HEK293 (cell line): ENCODE data around the gene BORCS6.

ENCODE experiments used
- GLI4 ChIP-seq: fragments of 450-650 bp; formaldehyde crosslinking; IDR thresholded peaks from 2 replicates; pipeline ENCODE4 v1.5.1; 2016; ENCODE audit warnings: missing biosample characterization, missing genetic modification characterization
- GLIS2 ChIP-seq: fragments of 450-650 bp; formaldehyde crosslinking; IDR thresholded peaks from 2 replicates; pipeline ENCODE4 v1.5.1; 2016; ENCODE audit warnings: missing biosample characterization, missing genetic modification characterization
- KLF9 ChIP-seq: fragments of 450-650 bp; formaldehyde crosslinking; IDR thresholded peaks from 2 replicates; pipeline ENCODE4 v1.5.1; 2016; ENCODE audit warnings: missing biosample characterization, missing genetic modification characterization, low read depth
- MYNN ChIP-seq: fragments of 450-650 bp; formaldehyde crosslinking; IDR thresholded peaks from 2 replicates; pipeline ENCODE4 v1.5.1; 2016; ENCODE audit warnings: missing biosample characterization, missing genetic modification characterization, borderline replicate concordance
- PRDM1 ChIP-seq: fragments of 450-650 bp; formaldehyde crosslinking; IDR thresholded peaks from 2 replicates; pipeline ENCODE4; 2016; ENCODE audit warnings: missing biosample characterization, missing genetic modification characterization
- REPIN1 ChIP-seq: fragments of 450-650 bp; formaldehyde crosslinking; IDR thresholded peaks from 2 replicates; pipeline ENCODE4 v1.5.1; 2017; ENCODE audit warnings: missing biosample characterization, missing genetic modification characterization, low read depth
- SCRT1 ChIP-seq: fragments of 450-650 bp; formaldehyde crosslinking; IDR thresholded peaks from 2 replicates; pipeline ENCODE4 v1.5.1; 2016; ENCODE audit warnings: missing biosample characterization, missing genetic modification characterization, borderline replicate concordance
- TRIM28 ChIP-seq: IDR thresholded peaks from 2 replicates; pipeline ENCODE4 v1.6.1; 2011; ENCODE audit warnings: low read length, control low read depth, borderline replicate concordance
- WT1 ChIP-seq: fragments of 450-650 bp; formaldehyde crosslinking; IDR thresholded peaks from 2 replicates; pipeline ENCODE4 v1.5.1; 2016; ENCODE audit warnings: missing biosample characterization, missing genetic modification characterization
- YY1 ChIP-seq: fragments of 450-650 bp; formaldehyde crosslinking; IDR thresholded peaks from 2 replicates; pipeline ENCODE4 v1.5.1; 2018; ENCODE audit warnings: missing biosample characterization, missing genetic modification characterization
- ZBTB1 ChIP-seq: fragments of 450-650 bp; formaldehyde crosslinking; IDR thresholded peaks from 2 replicates; pipeline ENCODE4 v1.5.1; 2016; ENCODE audit warnings: missing biosample characterization, missing genetic modification characterization
- ZBTB8A ChIP-seq: fragments of 450-650 bp; formaldehyde crosslinking; IDR thresholded peaks from 2 replicates; pipeline ENCODE4 v1.5.1; 2016; ENCODE audit warnings: missing biosample characterization, missing genetic modification characterization
- ZFP41 ChIP-seq: fragments of 450-650 bp; formaldehyde crosslinking; IDR thresholded peaks from 2 replicates; pipeline ENCODE4 v1.5.1; 2016; ENCODE audit warnings: missing biosample characterization, missing genetic modification characterization, borderline replicate concordance
- ZIC2 ChIP-seq: fragments of 450-650 bp; formaldehyde crosslinking; IDR thresholded peaks from 2 replicates; pipeline ENCODE4 v1.5.1; 2016; ENCODE audit warnings: missing biosample characterization, missing genetic modification characterization
- ZNF132 ChIP-seq: fragments of 450-650 bp; formaldehyde crosslinking; IDR thresholded peaks from 2 replicates; pipeline ENCODE4 v1.5.1; 2017; ENCODE audit warnings: missing biosample characterization, missing genetic modification characterization, borderline replicate concordance
- ZNF138 ChIP-seq: fragments of 450-650 bp; formaldehyde crosslinking; IDR thresholded peaks from 2 replicates; pipeline ENCODE4 v1.5.1; 2016; ENCODE audit warnings: missing biosample characterization, missing genetic modification characterization, borderline replicate concordance
- ZNF148 ChIP-seq: fragments of 450-650 bp; formaldehyde crosslinking; IDR thresholded peaks from 2 replicates; pipeline ENCODE4 v1.5.0; 2017; ENCODE audit warnings: missing biosample characterization, missing genetic modification characterization, borderline replicate concordance
- ZNF248 ChIP-seq: fragments of 450-650 bp; formaldehyde crosslinking; IDR thresholded peaks from 2 replicates; pipeline ENCODE4 v1.5.1; 2017; ENCODE audit warnings: missing biosample characterization, missing genetic modification characterization
- ZNF266 ChIP-seq: fragments of 450-650 bp; formaldehyde crosslinking; IDR thresholded peaks from 2 replicates; pipeline ENCODE4 v1.5.1; 2016; ENCODE audit warnings: missing biosample characterization, missing genetic modification characterization, low read depth
- ZNF274 ChIP-seq, 2 experiments: fragments of 200-500 bp in 1 of 2; fragments of 450-650 bp in 1 of 2; sonication (Bioruptor generic) in 1 of 2; formaldehyde crosslinking in 1 of 2; IDR thresholded peaks; 2 replicates each; pipeline versions ENCODE4 v1.5.1 to v1.6.1; 2014 to 2016; ENCODE audit warnings: borderline replicate concordance in 1 of 2, inconsistent platforms in 1 of 2, low read length in 1 of 2, missing biosample characterization in 1 of 2, missing genetic modification characterization in 1 of 2
- ZNF350 ChIP-seq: fragments of 450-650 bp; formaldehyde crosslinking; IDR thresholded peaks from 2 replicates; pipeline ENCODE4 v1.5.0; 2017; ENCODE audit warnings: missing biosample characterization, mild to moderate bottlenecking, missing genetic modification characterization
- ZNF37A ChIP-seq: fragments of 450-650 bp; IDR thresholded peaks from 2 replicates; pipeline ENCODE4 v1.5.1; 2018; ENCODE audit warnings: missing biosample characterization, missing genetic modification characterization
- ZNF391 ChIP-seq: fragments of 450-650 bp; formaldehyde crosslinking; IDR thresholded peaks from 2 replicates; pipeline ENCODE4 v1.5.1; 2016; ENCODE audit warnings: low read depth, missing biosample characterization, missing genetic modification characterization, borderline replicate concordance
- ZNF426 ChIP-seq: fragments of 450-650 bp; formaldehyde crosslinking; IDR thresholded peaks from 2 replicates; pipeline ENCODE4 v1.5.1; 2017; ENCODE audit warnings: missing biosample characterization, missing genetic modification characterization, mild to moderate bottlenecking, inconsistent platforms, moderate library complexity
- ZNF473 ChIP-seq: fragments of 450-650 bp; formaldehyde crosslinking; IDR thresholded peaks from 2 replicates; pipeline ENCODE4 v1.5.1; 2017; ENCODE audit warnings: missing biosample characterization, missing genetic modification characterization
- ZNF48 ChIP-seq: fragments of 450-650 bp; formaldehyde crosslinking; IDR thresholded peaks from 2 replicates; pipeline ENCODE4 v1.5.1; 2016; ENCODE audit warnings: missing biosample characterization, missing genetic modification characterization
- ZNF530 ChIP-seq: fragments of 450-650 bp; formaldehyde crosslinking; IDR thresholded peaks from 2 replicates; pipeline ENCODE4 v1.5.1; 2016; ENCODE audit warnings: low read depth, missing biosample characterization, missing genetic modification characterization
- ZNF544 ChIP-seq: fragments of 450-650 bp; formaldehyde crosslinking; IDR thresholded peaks from 2 replicates; pipeline ENCODE4 v1.5.0; 2017; ENCODE audit warnings: missing biosample characterization, missing genetic modification characterization
- ZNF560 ChIP-seq: fragments of 450-650 bp; formaldehyde crosslinking; IDR thresholded peaks from 2 replicates; pipeline ENCODE4 v1.5.1; 2017; ENCODE audit warnings: missing biosample characterization, missing genetic modification characterization, borderline replicate concordance
- ZNF701 ChIP-seq: fragments of 450-650 bp; formaldehyde crosslinking; IDR thresholded peaks from 2 replicates; pipeline ENCODE4 v1.5.1; 2016; ENCODE audit warnings: missing biosample characterization, missing genetic modification characterization
- ZSCAN23 ChIP-seq: fragments of 450-650 bp; formaldehyde crosslinking; IDR thresholded peaks from 2 replicates; pipeline ENCODE4 v1.5.1; 2016; ENCODE audit warnings: missing biosample characterization, missing genetic modification characterization
- TF ChIP-seq, protein P1 (sequence below): fragments of 450-650 bp; formaldehyde crosslinking; IDR thresholded peaks from 2 replicates; pipeline ENCODE4 v1.5.1; 2016; ENCODE audit warnings: missing biosample characterization, missing genetic modification characterization, low read depth

BORCS6 gene

DNA sequence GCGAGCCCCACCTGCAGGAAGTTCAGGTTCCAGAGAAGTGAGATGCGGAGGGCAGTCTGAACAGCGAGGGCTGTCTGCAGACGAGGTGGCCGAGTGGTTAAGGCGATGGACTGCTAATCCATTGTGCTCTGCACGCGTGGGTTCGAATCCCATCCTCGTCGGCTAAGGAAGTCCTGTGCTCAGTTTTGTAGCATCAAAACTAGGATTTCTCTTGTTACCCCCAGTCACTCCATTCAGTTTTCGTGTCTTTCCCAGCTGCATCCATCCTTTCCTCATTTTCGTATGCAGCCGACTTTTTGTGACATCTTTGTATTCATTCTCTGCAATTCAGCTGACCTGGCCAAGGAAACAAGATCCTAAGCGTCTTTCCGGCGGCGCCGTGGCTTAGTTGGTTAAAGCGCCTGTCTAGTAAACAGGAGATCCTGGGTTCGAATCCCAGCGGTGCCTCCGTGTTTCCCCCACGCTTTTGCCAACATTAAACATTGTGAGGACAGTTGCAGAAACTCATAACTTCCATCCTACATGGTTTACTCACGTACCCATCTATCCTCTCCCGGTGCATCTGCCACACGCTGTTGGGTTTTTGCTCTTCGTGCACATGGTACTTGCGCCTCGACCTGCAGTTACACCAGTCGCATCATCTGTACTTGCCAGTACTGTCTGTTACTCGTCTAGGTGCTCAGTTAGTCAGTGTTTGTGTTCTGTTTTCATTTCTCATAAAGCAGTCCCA lies 3.0 kb downstream of the BORCS6 start (continued):
- TF ChIP-seq ZNF560 (no peak), ZNF391 (tag by site-specific recombination) (peak; percentile 72; the same call in 1 of the 2 replicates), GLIS2 (tag by site-specific recombination) (peak; percentile 31; the same call in 1 of the 2 replicates), ZBTB1 (tag by site-specific recombination) (peak; percentile 57; the same call in 1 of the 2 replicates), ZNF37A (tag by site-specific recombination) (no peak; the same call in 1 of the 2 replicates), ZNF138 (tag by site-specific recombination) (no peak), ZNF701 (no peak), ZNF473 (tag by site-specific recombination) (no peak), SCRT1 (tag by site-specific recombination) (no peak), WT1 (tag by site-specific recombination) (no peak), ZNF132 (tag by site-specific recombination) (no peak), YY1 (tag by site-specific recombination) (no peak; the same call in 1 of the 2 replicates), ZNF544 (no peak), KLF9 (no peak; the same call in 1 of the 2 replicates), REPIN1 (tag by site-specific recombination) (0 out of 2 replicates have a peak, but pooled peaks have one; percentile 66), ZNF48 (tag by site-specific recombination) (no peak), TRIM28 (peak; percentile 93), ZIC2 (peak; percentile 22; the same call in 1 of the 2 replicates), ZNF266 (tag by site-specific recombination) (no peak), ZBTB8A (tag by site-specific recombination) (no peak; the same call in 1 of the 2 replicates), ZFP41 (tag by site-specific recombination) (no peak), ZNF530 (no peak), PRDM1 (tag by site-specific recombination) (peak; percentile 87), ZNF426 (tag by site-specific recombination) (no peak), ZNF148 (tag by site-specific recombination) (peak; percentile 83; the same call in 1 of the 2 replicates), GLI4 (tag by site-specific recombination) (0 out of 2 replicates have a peak, but pooled peaks have one; percentile 51), ZNF274 (IDR thresholded peaks at IDR 0.05; ENCODE audit: low read length) (no peak), ZNF274 (tag by site-specific recombination; IDR thresholded peaks at IDR 0.05; ENCODE audit: borderline replicate concordance) (no peak), ZNF350 (tag by site-specific recombination) (no peak), MYNN (no peak), ZSCAN23 (tag by site-specific recombination) (peak; percentile 85; the same call in 1 of the 2 replicates), ZNF248 (no peak)
- TF ChIP-seq, protein P1, sequence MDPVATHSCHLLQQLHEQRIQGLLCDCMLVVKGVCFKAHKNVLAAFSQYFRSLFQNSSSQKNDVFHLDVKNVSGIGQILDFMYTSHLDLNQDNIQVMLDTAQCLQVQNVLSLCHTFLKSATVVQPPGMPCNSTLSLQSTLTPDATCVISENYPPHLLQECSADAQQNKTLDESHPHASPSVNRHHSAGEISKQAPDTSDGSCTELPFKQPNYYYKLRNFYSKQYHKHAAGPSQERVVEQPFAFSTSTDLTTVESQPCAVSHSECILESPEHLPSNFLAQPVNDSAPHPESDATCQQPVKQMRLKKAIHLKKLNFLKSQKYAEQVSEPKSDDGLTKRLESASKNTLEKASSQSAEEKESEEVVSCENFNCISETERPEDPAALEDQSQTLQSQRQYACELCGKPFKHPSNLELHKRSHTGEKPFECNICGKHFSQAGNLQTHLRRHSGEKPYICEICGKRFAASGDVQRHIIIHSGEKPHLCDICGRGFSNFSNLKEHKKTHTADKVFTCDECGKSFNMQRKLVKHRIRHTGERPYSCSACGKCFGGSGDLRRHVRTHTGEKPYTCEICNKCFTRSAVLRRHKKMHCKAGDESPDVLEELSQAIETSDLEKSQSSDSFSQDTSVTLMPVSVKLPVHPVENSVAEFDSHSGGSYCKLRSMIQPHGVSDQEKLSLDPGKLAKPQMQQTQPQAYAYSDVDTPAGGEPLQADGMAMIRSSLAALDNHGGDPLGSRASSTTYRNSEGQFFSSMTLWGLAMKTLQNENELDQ, result no peak
